Natural killer cell treated with Interleukin-12 subunit alpha and Interleukin-12 subunit beta and Interleukin-15 and Interleukin-18, amount 100 ng/mL, for 72 hours (primary cell): ENCODE results near the gene B3GLCT. TPM values are rescaled to one million over a fixed set of nuclear protein-coding genes. Genes with fewer than 3 reads are reported as not detected.
"Not testable (repeated sequence)": the region's sequence is repeated elsewhere in the genome, so short reads cannot be mapped to it uniquely, and the experiment has no call there.

Source experiments
- ATAC-seq, 2 donors: fragments of 150-1000 bp; cut with Tn5 transposase in 1 of 2; sonication (Bioruptor Pico), chemical (Tn5 transposase) in 1 of 2; 2 replicates each; pipeline ENCODE4 v1.10.0; 2021
- DNase-seq: peaks from one replicate; pipeline ENCODE4 v3.0.0; 2022; ENCODE audit warnings: low spot score
- H3K27ac Mint-ChIP-seq, 2 donors: 1 replicate in 1 of 2; 2 replicates in 1 of 2; pipeline ENCODE4 v1.8.0; 2022; ENCODE audit warnings: mixed read lengths in 2 of 2, mild to moderate bottlenecking in 1 of 2, moderate library complexity in 1 of 2
- H3K27me3 Mint-ChIP-seq, 2 donors: 1 replicate in 1 of 2; 2 replicates in 1 of 2; pipeline ENCODE4 v1.8.0; 2022; ENCODE audit warnings: mixed read lengths in 2 of 2
- H3K36me3 Mint-ChIP-seq: one replicate; pipeline ENCODE4 v1.8.0; 2022; ENCODE audit warnings: mixed read lengths
- H3K4me1 Mint-ChIP-seq, 2 donors: 1 replicate in 1 of 2; 2 replicates in 1 of 2; pipeline ENCODE4 v1.8.0; 2022; ENCODE audit warnings: low read depth in 2 of 2, mixed read lengths in 2 of 2, mild to moderate bottlenecking in 1 of 2
- H3K4me3 Mint-ChIP-seq: one replicate; pipeline ENCODE4 v1.8.0; 2022; ENCODE audit warnings: mixed read lengths
- H3K9me3 Mint-ChIP-seq: 2 replicates; pipeline ENCODE4 v1.8.0; 2022; ENCODE audit warnings: mixed read lengths
- total RNA-seq, 2 donors: library from RNA; stranded (reverse); gene quantifications; one replicate each; pipeline ENCODE4 v1.2.3, GENCODE V29; 2022

The B3GLCT gene
- total RNA-seq, 2 donors from 2014 or later = 5.1 to 5.7 TPM

- H3K36me3 Mint-ChIP-seq = no peaks in the 10 kb centered on the region
- ATAC-seq (no peak), DNase-seq (no peak)
- H3K27me3 Mint-ChIP-seq = peaks cover 14 to 17% of the 10 kb centered on the region in 2 donors
- no peak overlapping the region for H3K4me3 Mint-ChIP-seq
- H3K4me1 Mint-ChIP-seq = no peaks in the 10 kb centered on the region
- H3K9me3 Mint-ChIP-seq = no peaks in the 10 kb centered on the region
- no peak overlapping the region for H3K27ac Mint-ChIP-seq
Observed at GRCh38 chr13:31172001-31172400, 27.8 kb upstream of the B3GLCT start.

- no peak overlapping the region for H3K27ac Mint-ChIP-seq
Observed at GRCh38 chr13:31172535-31172934, 27.2 kb upstream of the B3GLCT start.

GRCh38 chr13:31174018-31174417 lies 25.8 kb upstream of the B3GLCT start:
- Mint-ChIP-seq H3K27me3 (peaks cover 14 to 15% of the 10 kb centered on the region in 2 donors), H3K4me3 (no peak overlapping the region), H3K9me3 (peaks cover 3% of the 10 kb centered on the region), H3K4me1 (peaks cover 0 to 3% of the 10 kb centered on the region in 2 donors), H3K27ac (no peak overlapping the region), H3K36me3 (peaks cover 4% of the 10 kb centered on the region)
- no peak for DNase-seq
- ATAC-seq = no peak

More at GRCh38 chr13:31172535-31172934, 27.2 kb upstream of the B3GLCT start:
- no peak for DNase-seq
- H3K4me1 Mint-ChIP-seq = no peaks in the 10 kb centered on the region
- peaks cover 3% of the 10 kb centered on the region for H3K9me3 Mint-ChIP-seq
- H3K36me3 Mint-ChIP-seq = peaks cover 4% of the 10 kb centered on the region
- no peak overlapping the region for H3K4me3 Mint-ChIP-seq
- ATAC-seq = no peak
- H3K27me3 Mint-ChIP-seq = peaks cover 14 to 17% of the 10 kb centered on the region in 2 donors

GRCh38 chr13:31175847-31176532 lies 23.8 kb upstream of the B3GLCT start:
- no peak for DNase-seq
- peaks cover 4% of the 10 kb centered on the region for H3K36me3 Mint-ChIP-seq
- H3K4me3 Mint-ChIP-seq = no peak overlapping the region
- H3K9me3 Mint-ChIP-seq = peaks cover 3% of the 10 kb centered on the region
- H3K27ac Mint-ChIP-seq = no peak overlapping the region
- peaks cover 0 to 3% of the 10 kb centered on the region in 2 donors for H3K4me1 Mint-ChIP-seq
- ATAC-seq = no peak
- H3K27me3 Mint-ChIP-seq = peaks cover 11 to 14% of the 10 kb centered on the region in 2 donors

GRCh38 chr13:31177813-31178495 lies 21.8 kb upstream of the B3GLCT start:
- not testable (repeated sequence) for H3K36me3 Mint-ChIP-seq, DNase-seq, H3K27me3 Mint-ChIP-seq, ATAC-seq, H3K4me1 Mint-ChIP-seq, H3K4me3 Mint-ChIP-seq, H3K27ac Mint-ChIP-seq, H3K9me3 Mint-ChIP-seq

- no peak for DNase-seq
- Mint-ChIP-seq H3K4me1 (peaks cover 0 to 3% of the 10 kb centered on the region in 2 donors), H3K27me3 (peaks cover 0 to 2% of the 10 kb centered on the region in 2 donors), H3K27ac (no peak overlapping the region), H3K4me3 (no peak overlapping the region), H3K36me3 (peaks cover 4% of the 10 kb centered on the region), H3K9me3 (peaks cover 3% of the 10 kb centered on the region)
- ATAC-seq = no peak
Observed at GRCh38 chr13:31179241-31179640, 20.5 kb upstream of the B3GLCT start.

GRCh38 chr13:31179754-31180153 lies 20.0 kb upstream of the B3GLCT start:
- Mint-ChIP-seq H3K4me3 (no peak overlapping the region), H3K9me3 (peaks cover 3% of the 10 kb centered on the region), H3K27ac (no peak overlapping the region), H3K27me3 (peaks cover 0 to 2% of the 10 kb centered on the region in 2 donors), H3K4me1 (peaks cover 0 to 3% of the 10 kb centered on the region in 2 donors), H3K36me3 (peaks cover 4% of the 10 kb centered on the region)
- DNase-seq (no peak), ATAC-seq (no peak)

GRCh38 chr13:31182987-31183386 lies 16.8 kb upstream of the B3GLCT start:
- Mint-ChIP-seq H3K27ac (no peak overlapping the region), H3K9me3 (no peaks in the 10 kb centered on the region), H3K27me3 (peaks cover 0 to 2% of the 10 kb centered on the region in 2 donors), H3K4me3 (no peak overlapping the region), H3K36me3 (no peaks in the 10 kb centered on the region), H3K4me1 (peaks cover 0 to 2% of the 10 kb centered on the region in 2 donors)
- no peak for ATAC-seq
- no peak for DNase-seq

- Mint-ChIP-seq H3K27me3 (no peaks in the 10 kb centered on the region), H3K4me1 (no peaks in the 10 kb centered on the region), H3K36me3 (no peaks in the 10 kb centered on the region), H3K4me3 (no peak overlapping the region), H3K9me3 (no peaks in the 10 kb centered on the region), H3K27ac (no peak overlapping the region)
- no peak for DNase-seq
- ATAC-seq = peak in 1 of 2 donors; percentile 17
Observed at GRCh38 chr13:31184451-31184850, 15.3 kb upstream of the B3GLCT start.

- no peaks in the 10 kb centered on the region for H3K4me1 Mint-ChIP-seq
- peaks cover 0 to 6% of the 10 kb centered on the region in 2 donors for H3K27me3 Mint-ChIP-seq
- DNase-seq (no peak), ATAC-seq (no peak)
- no peaks in the 10 kb centered on the region for H3K36me3 Mint-ChIP-seq
- no peak overlapping the region for H3K4me3 Mint-ChIP-seq
- no peak overlapping the region for H3K27ac Mint-ChIP-seq
- no peaks in the 10 kb centered on the region for H3K9me3 Mint-ChIP-seq
Observed at GRCh38 chr13:31184981-31185645, 14.7 kb upstream of the B3GLCT start.

GRCh38 chr13:31191748-31192147 lies 8.0 kb upstream of the B3GLCT start:
- Mint-ChIP-seq H3K9me3 (no peaks in the 10 kb centered on the region), H3K27me3 (peaks cover 2 to 8% of the 10 kb centered on the region in 2 donors), H3K27ac (no peak overlapping the region), H3K36me3 (no peaks in the 10 kb centered on the region), H3K4me1 (peaks cover 0 to 7% of the 10 kb centered on the region in 2 donors), H3K4me3 (no peak overlapping the region)
- no peak for ATAC-seq
- no peak for DNase-seq

GRCh38 chr13:31192306-31192705 lies 7.5 kb upstream of the B3GLCT start:
- Mint-ChIP-seq H3K27me3 (peaks cover 2 to 8% of the 10 kb centered on the region in 2 donors), H3K9me3 (no peaks in the 10 kb centered on the region), H3K36me3 (no peaks in the 10 kb centered on the region)

GRCh38 chr13:31195616-31196015 lies 4.2 kb upstream of the B3GLCT start:
- DNase-seq = no peak
- H3K4me1 Mint-ChIP-seq = peaks cover 4 to 10% of the 10 kb centered on the region in 2 donors
- no peak for ATAC-seq
- no peaks in the 10 kb centered on the region for H3K36me3 Mint-ChIP-seq
- peaks cover 0 to 2% of the 10 kb centered on the region in 2 donors for H3K27me3 Mint-ChIP-seq
- no peaks in the 10 kb centered on the region for H3K9me3 Mint-ChIP-seq
- no peak overlapping the region for H3K27ac Mint-ChIP-seq
- H3K4me3 Mint-ChIP-seq = no peak overlapping the region

More at GRCh38 chr13:31192306-31192705, 7.5 kb upstream of the B3GLCT start:
- DNase-seq (no peak), ATAC-seq (no peak)
- peaks cover 0 to 7% of the 10 kb centered on the region in 2 donors for H3K4me1 Mint-ChIP-seq
- H3K27ac Mint-ChIP-seq = no peak overlapping the region
- H3K4me3 Mint-ChIP-seq = no peak overlapping the region

GRCh38 chr13:31196992-31197391 lies 2.8 kb upstream of the B3GLCT start:
- peaks cover 0 to 2% of the 10 kb centered on the region in 2 donors for H3K27me3 Mint-ChIP-seq
- ATAC-seq (no peak), DNase-seq (no peak)
- peaks cover 15 to 17% of the 10 kb centered on the region in 2 donors for H3K4me1 Mint-ChIP-seq
- no peaks in the 10 kb centered on the region for H3K9me3 Mint-ChIP-seq
- no peak overlapping the region for H3K27ac Mint-ChIP-seq
- no peaks in the 10 kb centered on the region for H3K36me3 Mint-ChIP-seq
- no peak overlapping the region for H3K4me3 Mint-ChIP-seq
